KMS-11 (cell line): Measurements from ENCODE around the gene ZNF747.

Source experiments
- H2AFZ ChIP-seq: fragments of 200-600 bp; sonication (generic); 2 replicates; pipeline ENCODE4 v1.6.1; 2016; ENCODE audit warnings: antibody characterized with exemption, mixed run types, low read depth
- H3K27ac ChIP-seq: fragments of 200-600 bp; sonication (generic); 2 replicates; pipeline ENCODE4 v1.6.1; 2016; ENCODE audit warnings: mild to moderate bottlenecking, mixed run types
- H3K27me3 ChIP-seq: fragments of 200-600 bp; sonication (generic); 2 replicates; pipeline ENCODE4 v1.6.1; 2017; ENCODE audit warnings: mild to moderate bottlenecking, low read depth, mixed run types, moderate library complexity; ENCODE audit not compliant: insufficient read depth
- H3K36me3 ChIP-seq: fragments of 200-600 bp; sonication (generic); 2 replicates; pipeline ENCODE4 v1.6.1; 2017; ENCODE audit warnings: mild to moderate bottlenecking, mixed run types; ENCODE audit not compliant: insufficient read depth
- H3K4me1 ChIP-seq: fragments of 200-600 bp; sonication (generic); 2 replicates; pipeline ENCODE4 v1.6.1; 2016; ENCODE audit warnings: mild to moderate bottlenecking, low read depth, mixed run types; ENCODE audit not compliant: poor library complexity, severe bottlenecking
- H3K4me2 ChIP-seq: fragments of 200-600 bp; sonication (generic); 2 replicates; pipeline ENCODE4 v1.7.0; 2016; ENCODE audit warnings: mild to moderate bottlenecking, mixed run types
- H3K4me3 ChIP-seq: fragments of 200-600 bp; sonication (generic); IDR thresholded peaks from 2 replicates; pipeline ENCODE4 v1.6.1; 2017; ENCODE audit warnings: low read depth, low read length, mixed read lengths; ENCODE audit not compliant: insufficient read depth
- H3K79me2 ChIP-seq: fragments of 200-600 bp; sonication (generic); 2 replicates; pipeline ENCODE4 v1.6.1; 2016; ENCODE audit warnings: low read depth, mixed run types; ENCODE audit not compliant: insufficient read depth
- H3K9ac ChIP-seq: fragments of 200-600 bp; sonication (generic); 2 replicates; pipeline ENCODE4 v1.6.1; 2016; ENCODE audit warnings: mild to moderate bottlenecking, mixed run types
- H4K20me1 ChIP-seq: fragments of 200-600 bp; sonication (generic); 2 replicates; pipeline ENCODE4 v1.6.1; 2016; ENCODE audit warnings: mild to moderate bottlenecking, mixed run types; ENCODE audit not compliant: insufficient read depth
- CTCF ChIP-seq: fragments of 200-600 bp; sonication (generic); conservative IDR thresholded peaks from 2 replicates; pipeline ENCODE4 v1.6.1; 2017; ENCODE audit warnings: low read depth, mild to moderate bottlenecking, antibody characterized with exemption, low read length, moderate library complexity, mixed read lengths

Gene ZNF747

GRCh38 chr16:30567991-30568638, 33.5 kb upstream of the ZNF747 start:
- H3K36me3 ChIP-seq, result no peaks in the 10 kb centered on the region
- H3K4me2 ChIP-seq, result peak overlapping the region; percentile 62
- H3K4me1 ChIP-seq, result peaks cover 49% of the 10 kb centered on the region
- H3K27me3 ChIP-seq, result no peaks in the 10 kb centered on the region
- peak overlapping the region; percentile 77 for H3K27ac ChIP-seq
- H3K79me2 ChIP-seq, result peaks cover 7% of the 10 kb centered on the region
- no peak overlapping the region for H3K4me3 ChIP-seq
- TF ChIP-seq CTCF, result no peak
- H3K9ac ChIP-seq, result peak overlapping the region; percentile 18; the same call in 1 of the 2 replicates
- no peaks in the 10 kb centered on the region for H4K20me1 ChIP-seq
- peak overlapping the region; percentile 3; the same call in 1 of the 2 replicates for H2AFZ ChIP-seq

- Histone ChIP-seq H2AFZ (peak overlapping the region; percentile 3), H3K4me2 (peak overlapping the region; percentile 62)
Observed at GRCh38 chr16:30567160-30567990, 32.7 kb upstream of the ZNF747 start.

GRCh38 chr16:30566531-30566930, 31.9 kb upstream of the ZNF747 start:
- Histone ChIP-seq H3K27me3 (no peaks in the 10 kb centered on the region), H3K36me3 (no peaks in the 10 kb centered on the region), H3K4me3 (no peak overlapping the region), H3K4me2 (peak overlapping the region; percentile 62; the same call in 1 of the 2 replicates), H2AFZ (no peak overlapping the region), H4K20me1 (no peaks in the 10 kb centered on the region), H3K4me1 (peaks cover 42% of the 10 kb centered on the region), H3K79me2 (no peaks in the 10 kb centered on the region), H3K9ac (peak overlapping the region; percentile 18; the same call in 1 of the 2 replicates), H3K27ac (peak overlapping the region; percentile 77)
- TF ChIP-seq CTCF, result no peak

More at GRCh38 chr16:30567160-30567990, 32.7 kb upstream of the ZNF747 start:
- peaks cover 42% of the 10 kb centered on the region for H3K4me1 ChIP-seq
- no peaks in the 10 kb centered on the region for H3K36me3 ChIP-seq
- no peak for TF ChIP-seq CTCF
- no peaks in the 10 kb centered on the region for H4K20me1 ChIP-seq
- H3K4me3 ChIP-seq, result no peak overlapping the region
- H3K27me3 ChIP-seq, result no peaks in the 10 kb centered on the region
- no peaks in the 10 kb centered on the region; the same call in 1 of the 2 replicates for H3K79me2 ChIP-seq
- H3K27ac ChIP-seq, result peak overlapping the region; percentile 77
- H3K9ac ChIP-seq, result peak overlapping the region; percentile 18

GRCh38 chr16:30565984-30566383, 31.3 kb upstream of the ZNF747 start:
- H3K27me3 ChIP-seq, result no peaks in the 10 kb centered on the region
- TF ChIP-seq CTCF, result no peak
- H3K4me2 ChIP-seq, result no peak overlapping the region
- no peaks in the 10 kb centered on the region for H3K36me3 ChIP-seq
- peak overlapping the region; percentile 77; the same call in 1 of the 2 replicates for H3K27ac ChIP-seq
- no peaks in the 10 kb centered on the region for H4K20me1 ChIP-seq
- peaks cover 45% of the 10 kb centered on the region for H3K4me1 ChIP-seq
- H2AFZ ChIP-seq, result no peak overlapping the region
- H3K4me3 ChIP-seq, result no peak overlapping the region
- H3K9ac ChIP-seq, result no peak overlapping the region
- H3K79me2 ChIP-seq, result no peaks in the 10 kb centered on the region
